NCI-H2107 treated with DMSO at 0.1 percent for 48 hours (cell line): Measurements from ENCODE around the gene CRTC2.
"Not testable (repeated sequence)": the region's sequence is repeated elsewhere in the genome, so short reads cannot be mapped to it uniquely, and the experiment has no call there.

Experiments used
- DNase-seq: peaks from one replicate; lab custom pipeline; 2025; ENCODE audit not compliant: unreplicated experiment; lab: John Stamatoyannopoulos, UW

Gene CRTC2

GRCh38 chr1:153958111-153958960, at the start of gene CRTC2:
Gene CRTC2, minus strand, starts transcription at chr1:153958612. Its CDS starts 115 bp downstream, at chr1:153958497.
- DNase-seq, result peak; percentile 99

GRCh38 chr1:154006136-154006535, 47.7 kb upstream of the CRTC2 start:
- DNase-seq, result no peak

GRCh38 chr1:154000420-154000819, 42.0 kb upstream of the CRTC2 start:
- DNase-seq, result no peak

- DNase-seq, result not testable (repeated sequence)
Observed at GRCh38 chr1:153996882-153997281, 38.5 kb upstream of the CRTC2 start.

GRCh38 chr1:153995640-153996039, 37.2 kb upstream of the CRTC2 start:
- no peak for DNase-seq

- DNase-seq, result no peak
Observed at GRCh38 chr1:153995202-153995601, 36.8 kb upstream of the CRTC2 start.

GRCh38 chr1:153991806-153992205, 33.4 kb upstream of the CRTC2 start:
- no peak for DNase-seq

GRCh38 chr1:153991151-153991630, 32.8 kb upstream of the CRTC2 start:
- no peak for DNase-seq

- DNase-seq, result peak; percentile 99
Observed at GRCh38 chr1:153990468-153991150, 32.2 kb upstream of the CRTC2 start, which contains the start of gene RPS27. Gene RPS27, plus strand, starts transcription at chr1:153990762. Its CDS starts 35 bp downstream, at chr1:153990797.

GRCh38 chr1:153987621-153988020, 29.2 kb upstream of the CRTC2 start:
- no peak for DNase-seq

- peak; percentile 54 for DNase-seq
Observed at GRCh38 chr1:153985941-153986761, 27.7 kb upstream of the CRTC2 start, which contains the start of gene RAB13. Gene RAB13, minus strand, starts transcription at chr1:153986339. Its CDS starts 103 bp downstream, at chr1:153986236.

GRCh38 chr1:153985341-153985912, 27.0 kb upstream of the CRTC2 start:
- DNase-seq, result no peak

- no peak for DNase-seq
Observed at GRCh38 chr1:153984123-153984894, 25.9 kb upstream of the CRTC2 start.

- not testable (repeated sequence) for DNase-seq
Observed at GRCh38 chr1:153981735-153982134, 23.3 kb upstream of the CRTC2 start.

GRCh38 chr1:153979091-153979490, 20.7 kb upstream of the CRTC2 start:
- DNase-seq, result not testable (repeated sequence)

- no peak for DNase-seq
Observed at GRCh38 chr1:153978274-153978909, 20.0 kb upstream of the CRTC2 start.

- peak; percentile 83 for DNase-seq
Observed at GRCh38 chr1:153977250-153978240, 19.1 kb upstream of the CRTC2 start, which contains the start of gene JTB. Gene JTB, minus strand, starts transcription at chr1:153977674. Its CDS starts 422 bp downstream, at chr1:153977252.

- no peak for DNase-seq
Observed at GRCh38 chr1:153976819-153977249, 18.4 kb upstream of the CRTC2 start.
